Neural cell (in vitro differentiated cells): ENCODE results near the gene EPO. TPM values are rescaled to one million over a fixed set of nuclear protein-coding genes. Genes with fewer than 3 reads are reported as not detected.

ENCODE experiments used
- H2AFZ ChIP-seq: fragments of 200-600, 300-800 bp; sonication (generic), shearing (Covaris generic); 2 replicates; pipeline ENCODE4 v1.6.0; 2014; ENCODE audit warnings: low read depth, mild to moderate bottlenecking, antibody characterized with exemption, low read length, moderate library complexity
- H3F3A ChIP-seq: fragments of 200-600 bp; shearing (Covaris generic); 2 replicates; pipeline ENCODE4 v1.6.1; 2016; ENCODE audit warnings: mild to moderate bottlenecking, moderate library complexity, mixed read lengths, antibody characterized with exemption, low read length; ENCODE audit not compliant: insufficient read depth, poor library complexity, severe bottlenecking
- H3K27ac ChIP-seq: fragments of 200-600, 300-800 bp; sonication (generic), shearing (Covaris generic); 2 replicates; pipeline ENCODE4 v1.5.1; 2014; ENCODE audit warnings: mild to moderate bottlenecking, low read length, moderate library complexity
- H3K27me3 ChIP-seq: fragments of 300-800, 200-600 bp; sonication (generic), shearing (Covaris generic); 2 replicates; pipeline ENCODE4 v1.6.0; 2014; ENCODE audit warnings: mild to moderate bottlenecking, low read depth, low read length, moderate library complexity; ENCODE audit not compliant: insufficient read depth
- H3K36me3 ChIP-seq: fragments of 300-800, 200-600 bp; sonication (generic), shearing (Covaris generic); 2 replicates; pipeline ENCODE4 v1.5.1; 2014; ENCODE audit warnings: mild to moderate bottlenecking, antibody characterized with exemption, low read length, moderate library complexity; ENCODE audit not compliant: insufficient read depth
- H3K4me2 ChIP-seq: fragments of 300-800, 200-600 bp; sonication (generic), shearing (Covaris generic); 2 replicates; pipeline ENCODE4 v1.6.0; 2014; ENCODE audit warnings: mild to moderate bottlenecking, low read length
- H3K4me3 ChIP-seq: fragments of 300-800, 200-600 bp; sonication (generic), shearing (Covaris generic); 2 replicates; pipeline ENCODE4 v1.5.1; 2014; ENCODE audit warnings: mild to moderate bottlenecking, low read length, moderate library complexity
- H3K79me2 ChIP-seq: fragments of 200-600 bp; shearing (Covaris generic); replicated peaks from 2 replicates; pipeline ENCODE4 v1.6.0; 2014; ENCODE audit warnings: mild to moderate bottlenecking, low read length, moderate library complexity; ENCODE audit not compliant: insufficient read depth
- H3K9ac ChIP-seq: fragments of 300-800, 200-600 bp; sonication (generic), shearing (Covaris generic); 2 replicates; pipeline ENCODE4 v1.6.1; 2016; ENCODE audit warnings: mild to moderate bottlenecking, low read length, mixed read lengths
- H3K9me2 ChIP-seq: fragments of 200-600 bp; shearing (Covaris generic); 2 replicates; pipeline ENCODE4 v1.6.1; 2016; ENCODE audit warnings: mild to moderate bottlenecking, low read length, mixed read lengths; ENCODE audit not compliant: insufficient read depth
- H3K9me3 ChIP-seq: fragments of 200-600, 300-800 bp; sonication (generic), shearing (Covaris generic); 2 replicates; pipeline ENCODE4 v1.6.1; 2016; ENCODE audit warnings: mild to moderate bottlenecking, mixed run types, low read length, moderate library complexity, mixed read lengths
- H4K20me1 ChIP-seq: fragments of 200-600 bp; shearing (Covaris generic); 2 replicates; pipeline ENCODE4 v1.6.1; 2016; ENCODE audit warnings: mild to moderate bottlenecking, mixed run types; ENCODE audit not compliant: insufficient read depth
- EP300 ChIP-seq: fragments of 450-650 bp; conservative IDR thresholded peaks from 2 replicates; pipeline ENCODE4 v1.6.1; 2014; ENCODE audit warnings: antibody characterized with exemption, mild to moderate bottlenecking, moderate library complexity; ENCODE audit not compliant: poor library complexity, severe bottlenecking
- EZH2 ChIP-seq: fragments of 200-600, 300-800 bp; shearing (Covaris generic), sonication (generic); IDR thresholded peaks from 2 replicates; pipeline ENCODE4 v1.6.1; 2014; ENCODE audit warnings: antibody characterized with exemption, low read length, borderline replicate concordance, mild to moderate bottlenecking; ENCODE audit not compliant: insufficient read depth, poor library complexity, severe bottlenecking
- MXI1 ChIP-seq: fragments of 450-650 bp; conservative IDR thresholded peaks from 2 replicates; pipeline ENCODE4 v1.6.1; 2014; ENCODE audit warnings: antibody characterized with exemption, mild to moderate bottlenecking; ENCODE audit not compliant: poor library complexity, severe bottlenecking
- POLR2AphosphoS5 ChIP-seq: IDR thresholded peaks from 2 replicates; pipeline ENCODE4 v1.6.1; 2012
- RAD21 ChIP-seq: fragments of 450-650 bp; conservative IDR thresholded peaks from 2 replicates; pipeline ENCODE4 v1.6.1; 2014; ENCODE audit warnings: antibody characterized with exemption, mild to moderate bottlenecking, moderate library complexity
- SMC3 ChIP-seq: fragments of 450-650 bp; conservative IDR thresholded peaks from 2 replicates; pipeline ENCODE4 v1.6.1; 2014; ENCODE audit warnings: antibody characterized with exemption, mild to moderate bottlenecking, moderate library complexity; ENCODE audit not compliant: poor library complexity
- TAF1 ChIP-seq: IDR thresholded peaks from 2 replicates; pipeline ENCODE4 v1.6.1; 2012; ENCODE audit warnings: low read depth
- polyA plus RNA-seq: library from polyadenylated mRNA; depleted of rRNA; stranded (reverse); fragments of >200 nt; gene quantifications from 2 replicates; pipeline ENCODE4 v1.2.3, GENCODE V29; 2014
- TF ChIP-seq, protein P1 (sequence below): IDR thresholded peaks from 2 replicates; pipeline ENCODE4 v1.6.1; 2012; ENCODE audit warnings: borderline replicate concordance
- TF ChIP-seq, protein P2 (sequence below): fragments of 450-650 bp; IDR thresholded peaks from 2 replicates; pipeline ENCODE4 v1.5.1; 2014; ENCODE audit warnings: antibody characterized with exemption, mild to moderate bottlenecking, moderate library complexity; ENCODE audit not compliant: poor library complexity, severe bottlenecking

The EPO gene
- polyA plus RNA-seq, 1 donor from 2014 or later = not detected

DNA sequence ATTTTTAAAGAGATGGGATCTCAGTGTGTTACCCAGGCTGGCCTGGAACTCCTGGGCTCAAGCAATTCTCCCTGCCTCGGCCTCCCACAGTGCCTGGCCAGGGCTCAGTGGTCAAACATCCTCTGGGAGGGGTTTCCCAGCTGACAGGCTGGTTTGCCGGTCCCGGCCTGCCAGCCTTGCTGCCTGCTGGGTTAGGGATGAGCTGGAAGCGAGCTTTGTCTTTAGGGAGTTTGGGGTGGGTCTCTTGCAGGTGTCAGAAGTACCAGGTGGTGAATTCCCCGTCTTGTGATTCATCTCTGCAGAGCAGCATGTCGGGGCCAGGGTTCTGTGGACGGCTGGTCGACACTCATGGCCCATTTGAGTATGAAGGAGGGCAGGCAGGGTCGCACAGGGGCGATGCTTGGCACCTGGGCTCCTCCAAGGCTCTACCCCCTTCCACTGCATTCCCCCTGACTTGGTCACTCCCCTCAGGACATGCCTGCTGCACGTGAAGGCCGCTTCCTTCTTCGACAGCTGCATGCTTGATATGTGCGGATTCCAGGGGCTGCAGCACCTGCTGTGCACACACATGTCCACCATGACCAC, 43.4 kb downstream of the EPO start:
- TF ChIP-seq EZH2 (no peak), EP300 (no peak), RAD21 (no peak)
- no peaks in the 10 kb centered on the region for H3F3A ChIP-seq
- H3K79me2 ChIP-seq = no peaks in the 10 kb centered on the region
- no peak overlapping the region for H3K9ac ChIP-seq
- H3K4me3 ChIP-seq = no peak overlapping the region
- no peaks in the 10 kb centered on the region for H4K20me1 ChIP-seq
- H3K9me3 ChIP-seq = no peaks in the 10 kb centered on the region
- H3K36me3 ChIP-seq = no peaks in the 10 kb centered on the region
- no peak overlapping the region for H3K27ac ChIP-seq
- H3K27me3 ChIP-seq = no peaks in the 10 kb centered on the region
- no peaks in the 10 kb centered on the region for H3K9me2 ChIP-seq
- H2AFZ ChIP-seq = no peak overlapping the region
- no peak overlapping the region for H3K4me2 ChIP-seq

DNA sequence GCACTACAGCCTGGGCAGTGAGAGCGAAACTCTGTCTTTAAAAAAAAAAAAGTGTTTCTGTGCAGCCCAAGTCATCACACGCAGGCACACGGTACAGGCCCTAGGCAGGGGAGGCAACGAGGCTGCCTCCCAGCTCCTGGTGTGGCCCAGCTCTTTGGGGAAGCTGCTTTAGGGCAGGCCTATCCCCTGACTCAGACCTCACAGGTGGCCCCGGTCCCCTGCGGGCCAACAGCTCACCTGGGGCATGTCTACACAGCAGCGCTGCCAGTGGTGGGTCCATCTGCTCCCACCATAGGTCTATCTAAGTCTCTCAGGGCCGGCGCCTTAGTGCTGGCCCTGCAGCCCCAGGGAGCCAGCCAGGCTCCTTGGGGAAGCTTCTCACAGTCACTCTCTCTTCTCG, 44.6 kb downstream of the EPO start:
- Histone ChIP-seq H3K79me2 (no peaks in the 10 kb centered on the region), H2AFZ (no peak overlapping the region), H3K9me2 (no peaks in the 10 kb centered on the region), H3K36me3 (no peaks in the 10 kb centered on the region), H3K9ac (no peak overlapping the region), H4K20me1 (no peaks in the 10 kb centered on the region), H3K4me2 (no peak overlapping the region), H3F3A (no peaks in the 10 kb centered on the region), H3K9me3 (no peaks in the 10 kb centered on the region), H3K27me3 (no peaks in the 10 kb centered on the region), H3K27ac (no peak overlapping the region), H3K4me3 (no peak overlapping the region)
- TF ChIP-seq EZH2 = no peak
- no peak for TF ChIP-seq RAD21
- TF ChIP-seq TAF1 = no peak
- TF ChIP-seq MXI1 = no peak
- TF ChIP-seq, protein P1, sequence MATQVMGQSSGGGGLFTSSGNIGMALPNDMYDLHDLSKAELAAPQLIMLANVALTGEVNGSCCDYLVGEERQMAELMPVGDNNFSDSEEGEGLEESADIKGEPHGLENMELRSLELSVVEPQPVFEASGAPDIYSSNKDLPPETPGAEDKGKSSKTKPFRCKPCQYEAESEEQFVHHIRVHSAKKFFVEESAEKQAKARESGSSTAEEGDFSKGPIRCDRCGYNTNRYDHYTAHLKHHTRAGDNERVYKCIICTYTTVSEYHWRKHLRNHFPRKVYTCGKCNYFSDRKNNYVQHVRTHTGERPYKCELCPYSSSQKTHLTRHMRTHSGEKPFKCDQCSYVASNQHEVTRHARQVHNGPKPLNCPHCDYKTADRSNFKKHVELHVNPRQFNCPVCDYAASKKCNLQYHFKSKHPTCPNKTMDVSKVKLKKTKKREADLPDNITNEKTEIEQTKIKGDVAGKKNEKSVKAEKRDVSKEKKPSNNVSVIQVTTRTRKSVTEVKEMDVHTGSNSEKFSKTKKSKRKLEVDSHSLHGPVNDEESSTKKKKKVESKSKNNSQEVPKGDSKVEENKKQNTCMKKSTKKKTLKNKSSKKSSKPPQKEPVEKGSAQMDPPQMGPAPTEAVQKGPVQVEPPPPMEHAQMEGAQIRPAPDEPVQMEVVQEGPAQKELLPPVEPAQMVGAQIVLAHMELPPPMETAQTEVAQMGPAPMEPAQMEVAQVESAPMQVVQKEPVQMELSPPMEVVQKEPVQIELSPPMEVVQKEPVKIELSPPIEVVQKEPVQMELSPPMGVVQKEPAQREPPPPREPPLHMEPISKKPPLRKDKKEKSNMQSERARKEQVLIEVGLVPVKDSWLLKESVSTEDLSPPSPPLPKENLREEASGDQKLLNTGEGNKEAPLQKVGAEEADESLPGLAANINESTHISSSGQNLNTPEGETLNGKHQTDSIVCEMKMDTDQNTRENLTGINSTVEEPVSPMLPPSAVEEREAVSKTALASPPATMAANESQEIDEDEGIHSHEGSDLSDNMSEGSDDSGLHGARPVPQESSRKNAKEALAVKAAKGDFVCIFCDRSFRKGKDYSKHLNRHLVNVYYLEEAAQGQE = no peak
- no peak for TF ChIP-seq SMC3
- TF ChIP-seq EP300 = no peak
- TF ChIP-seq, protein P2, sequence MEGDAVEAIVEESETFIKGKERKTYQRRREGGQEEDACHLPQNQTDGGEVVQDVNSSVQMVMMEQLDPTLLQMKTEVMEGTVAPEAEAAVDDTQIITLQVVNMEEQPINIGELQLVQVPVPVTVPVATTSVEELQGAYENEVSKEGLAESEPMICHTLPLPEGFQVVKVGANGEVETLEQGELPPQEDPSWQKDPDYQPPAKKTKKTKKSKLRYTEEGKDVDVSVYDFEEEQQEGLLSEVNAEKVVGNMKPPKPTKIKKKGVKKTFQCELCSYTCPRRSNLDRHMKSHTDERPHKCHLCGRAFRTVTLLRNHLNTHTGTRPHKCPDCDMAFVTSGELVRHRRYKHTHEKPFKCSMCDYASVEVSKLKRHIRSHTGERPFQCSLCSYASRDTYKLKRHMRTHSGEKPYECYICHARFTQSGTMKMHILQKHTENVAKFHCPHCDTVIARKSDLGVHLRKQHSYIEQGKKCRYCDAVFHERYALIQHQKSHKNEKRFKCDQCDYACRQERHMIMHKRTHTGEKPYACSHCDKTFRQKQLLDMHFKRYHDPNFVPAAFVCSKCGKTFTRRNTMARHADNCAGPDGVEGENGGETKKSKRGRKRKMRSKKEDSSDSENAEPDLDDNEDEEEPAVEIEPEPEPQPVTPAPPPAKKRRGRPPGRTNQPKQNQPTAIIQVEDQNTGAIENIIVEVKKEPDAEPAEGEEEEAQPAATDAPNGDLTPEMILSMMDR = no peak
- TF ChIP-seq POLR2AphosphoS5 = no peak
